A549 (cell line): ENCODE measurements around the gene SUV39H2. TPM values are rescaled to one million over a fixed set of nuclear protein-coding genes. Genes with fewer than 3 reads are reported as not detected.

Experiments
- ATAC-seq, 2 experiments: fragments of 200-7000 bp in 1 of 2; fragments of >200 bp in 1 of 2; cut with Nextera tagmentation in 1 of 2; cut with Tn5 transposase in 1 of 2; 3 replicates each; pipeline versions ENCODE4 v1.8.0 to v1.9.1; 2018 to 2020; ENCODE audit warnings: mild to moderate bottlenecking in 1 of 2, moderate library complexity in 1 of 2
- CTCF ChIA-PET: fragments of 300-600 bp; sonication (Branson Sonifier 250); formaldehyde crosslinking; extraction: SDS; loops from one replicate; lab custom pipeline; 2021; ENCODE audit warnings: antibody characterized with exemption, inconsistent platforms; lab: Yijun Ruan, JAX
- POLR2A ChIA-PET: fragments of 350-600 bp; formaldehyde crosslinking; extraction: SDS; loops from one replicate; lab custom pipeline; 2021; ENCODE audit warnings: antibody characterized with exemption, inconsistent platforms; lab: Yijun Ruan, JAX
- DNase-seq, 2 experiments: peaks; one replicate each; pipeline versions ENCODE4 v3.0.0 to v3.0.0-alpha.2; 2011 to 2016; ENCODE audit warnings: low read depth in 1 of 2, low spot score in 1 of 2
- FAIRE-seq: peaks from 2 replicates; lab custom pipeline; 2011; peaks lifted over from hg19 to GRCh38; lab: Jason Lieb, UNC
- H3K27ac ChIP-seq, 2 experiments: fragments of >200 bp; sonication (Bioruptor Twin); formaldehyde crosslinking; 3 replicates each; pipeline ENCODE4 v1.5.1; 2016 to 2017
- H3K4me1 ChIP-seq: fragments of >200 bp; sonication (Bioruptor Twin); formaldehyde crosslinking; 3 replicates; pipeline ENCODE4 v1.6.1; 2016
- H3K4me2 ChIP-seq: fragments of >200 bp; sonication (Bioruptor Twin); formaldehyde crosslinking; 3 replicates; pipeline ENCODE4 v1.6.1; 2016
- H3K4me3 ChIP-seq: fragments of >200 bp; sonication (Bioruptor Twin); formaldehyde crosslinking; 3 replicates; pipeline ENCODE4 v1.5.1; 2016
- H3K9me3 ChIP-seq: fragments of >200 bp; sonication (Bioruptor Twin); formaldehyde crosslinking; 3 replicates; pipeline ENCODE4 v1.6.1; 2016
- BHLHE40 ChIP-seq: IDR thresholded peaks from 2 replicates; pipeline ENCODE4 v1.6.1; 2012; ENCODE audit warnings: low read depth, low read length, inconsistent platforms
- CBX2 ChIP-seq: fragments of 200-600 bp; sonication (generic); IDR thresholded peaks from 2 replicates; pipeline ENCODE4 v1.6.1; 2016; ENCODE audit warnings: low read depth, mild to moderate bottlenecking, borderline replicate concordance
- CHD2 ChIP-seq: fragments of 150-350 bp; IDR thresholded peaks from 2 replicates; pipeline ENCODE4 v1.6.1; 2014; ENCODE audit warnings: low read length; ENCODE audit not compliant: partially characterized antibody
- CHD4 ChIP-seq: fragments of 200-600 bp; sonication (generic); IDR thresholded peaks from 2 replicates; pipeline ENCODE4 v1.6.1; 2016; ENCODE audit warnings: antibody characterized with exemption, mild to moderate bottlenecking, borderline replicate concordance
- EHMT2 ChIP-seq: fragments of 200-600 bp; sonication (generic); IDR thresholded peaks from 2 replicates; pipeline ENCODE4 v1.6.1; 2016; ENCODE audit warnings: antibody characterized with exemption, low read depth, mild to moderate bottlenecking, moderate library complexity
- FOXS1 ChIP-seq: fragments of 250-450 bp; sonication (Bioruptor Pico); IDR thresholded peaks from 2 replicates; pipeline ENCODE4 v1.5.0; 2020; ENCODE audit warnings: mild to moderate bottlenecking, moderate library complexity
- HDAC2 ChIP-seq: fragments of 200-600 bp; sonication (generic); IDR thresholded peaks from 2 replicates; pipeline ENCODE4 v1.6.1; 2016
- HOXB13 ChIP-seq: fragments of 250-450 bp; sonication (Bioruptor Pico); IDR thresholded peaks from 2 replicates; pipeline ENCODE4 v1.5.0; 2020; ENCODE audit warnings: low read depth, mild to moderate bottlenecking, moderate library complexity
- MAFK ChIP-seq: fragments of 450-650 bp; IDR thresholded peaks from 2 replicates; pipeline ENCODE4 v1.6.1; 2014; ENCODE audit not compliant: partially characterized antibody
- NFE2L2 ChIP-seq: fragments of 150-350 bp; conservative IDR thresholded peaks from 2 replicates; pipeline ENCODE4 v1.6.1; 2014; ENCODE audit warnings: low read length
- POLR2A ChIP-seq: IDR thresholded peaks from 2 replicates; pipeline ENCODE4 v1.6.1; 2012; ENCODE audit warnings: mild to moderate bottlenecking, low read length
- RFX5 ChIP-seq: fragments of 450-650 bp; IDR thresholded peaks from 2 replicates; pipeline ENCODE4 v1.7.1; 2014; ENCODE audit warnings: antibody characterized with exemption, mild to moderate bottlenecking, moderate library complexity
- SREBF2 ChIP-seq: fragments of 450-650 bp; IDR thresholded peaks from 2 replicates; pipeline ENCODE4 v1.6.1; 2014; ENCODE audit warnings: mild to moderate bottlenecking, moderate library complexity
- ZNF302 ChIP-seq: fragments of 250-450 bp; sonication (Bioruptor Pico); IDR thresholded peaks from 2 replicates; pipeline ENCODE4 v1.9.0; 2021; ENCODE audit warnings: inconsistent platforms, mild to moderate bottlenecking, moderate library complexity
- WGBS: methylation state at CpG from one replicate; pipeline ENCODE4 v1.1.6; 2017; ENCODE audit errors: missing lambda C conversion rate; 5-methylcytosine and 5-hydroxymethylcytosine counted together
- polyA plus RNA-seq, 4 experiments: library from polyadenylated mRNA; depleted of rRNA in 3 of 4; stranded (reverse); fragments of >200 nt; fragmentation: RNase III in 1 of 4; extraction: RNeasy Plus Mini Kit Qiagen cat#74134 plus additional on column Dnase treatment in 1 of 4; gene quantifications; 2 replicates in 3 of 4; 3 replicates in 1 of 4; pipeline ENCODE4 v1.2.3, GENCODE V29; 2011 to 2017
- TF ChIP-seq, protein P1 (sequence below): fragments of >200 bp; sonication (Bioruptor Twin); formaldehyde crosslinking; IDR thresholded peaks from 3 replicates; pipeline ENCODE4 v1.5.1; 2016
- TF ChIP-seq, protein P2 (sequence below): fragments of 250-450 bp; sonication (Bioruptor Pico); IDR thresholded peaks from 2 replicates; pipeline ENCODE4 v1.5.0; 2020; ENCODE audit warnings: low read depth, mild to moderate bottlenecking, moderate library complexity
- TF ChIP-seq, protein P3 (sequence below): IDR thresholded peaks from 2 replicates; pipeline ENCODE4 v1.6.1; 2012; ENCODE audit warnings: low read depth, borderline replicate concordance
- TF ChIP-seq, protein P4 (sequence below): fragments of >200 bp; sonication (Bioruptor Twin); formaldehyde crosslinking; IDR thresholded peaks from 3 replicates; pipeline ENCODE4 v1.6.1; 2016

Gene SUV39H2
- polyA plus RNA-seq, 2 of the 4 experiments (the other 2 are of a cell fraction) = 23.2 to 24.0 TPM

DNA sequence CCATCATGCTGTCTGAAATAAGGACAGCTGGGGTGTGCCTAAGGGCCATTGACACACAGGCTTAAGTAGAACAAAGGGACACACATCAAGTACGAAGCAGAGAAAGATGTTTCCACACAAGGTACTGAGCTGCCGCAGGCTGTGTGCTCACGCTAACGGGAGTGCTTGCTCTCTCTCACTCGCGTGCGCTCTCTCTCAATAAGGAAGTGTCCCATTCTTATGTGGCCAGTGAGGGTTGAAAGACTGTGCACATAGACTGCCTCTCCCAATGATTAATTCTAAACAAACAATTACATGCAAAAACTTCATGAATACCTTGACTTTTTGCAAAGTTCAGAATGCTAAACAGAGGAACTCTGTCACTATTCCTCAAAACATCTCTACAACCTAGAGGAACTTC is 45.3 kb downstream of the SUV39H2 start (continued):
- TF ChIP-seq, protein P1, sequence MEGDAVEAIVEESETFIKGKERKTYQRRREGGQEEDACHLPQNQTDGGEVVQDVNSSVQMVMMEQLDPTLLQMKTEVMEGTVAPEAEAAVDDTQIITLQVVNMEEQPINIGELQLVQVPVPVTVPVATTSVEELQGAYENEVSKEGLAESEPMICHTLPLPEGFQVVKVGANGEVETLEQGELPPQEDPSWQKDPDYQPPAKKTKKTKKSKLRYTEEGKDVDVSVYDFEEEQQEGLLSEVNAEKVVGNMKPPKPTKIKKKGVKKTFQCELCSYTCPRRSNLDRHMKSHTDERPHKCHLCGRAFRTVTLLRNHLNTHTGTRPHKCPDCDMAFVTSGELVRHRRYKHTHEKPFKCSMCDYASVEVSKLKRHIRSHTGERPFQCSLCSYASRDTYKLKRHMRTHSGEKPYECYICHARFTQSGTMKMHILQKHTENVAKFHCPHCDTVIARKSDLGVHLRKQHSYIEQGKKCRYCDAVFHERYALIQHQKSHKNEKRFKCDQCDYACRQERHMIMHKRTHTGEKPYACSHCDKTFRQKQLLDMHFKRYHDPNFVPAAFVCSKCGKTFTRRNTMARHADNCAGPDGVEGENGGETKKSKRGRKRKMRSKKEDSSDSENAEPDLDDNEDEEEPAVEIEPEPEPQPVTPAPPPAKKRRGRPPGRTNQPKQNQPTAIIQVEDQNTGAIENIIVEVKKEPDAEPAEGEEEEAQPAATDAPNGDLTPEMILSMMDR = no peak
- TF ChIP-seq RFX5 = no peak

DNA sequence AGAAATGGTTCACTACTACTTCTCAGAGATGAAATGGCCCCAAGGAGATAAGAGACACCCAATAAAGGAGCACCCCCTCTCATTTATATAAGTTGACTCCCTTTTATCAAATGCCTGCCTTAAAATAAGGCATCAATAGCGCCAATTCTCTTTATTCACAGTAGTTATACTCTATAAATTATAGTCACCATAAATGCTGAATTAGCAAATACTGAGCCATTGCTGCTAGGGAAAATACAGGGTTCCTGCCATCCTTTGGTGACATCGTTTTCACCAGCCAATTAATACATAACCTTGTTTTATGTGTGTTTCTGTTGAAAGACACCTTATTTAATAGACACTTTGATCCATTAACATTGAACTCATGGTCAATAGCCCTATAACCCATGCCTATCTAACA is 46.6 kb downstream of the SUV39H2 start:
- ChIA-PET POLR2A (no interaction called here), CTCF (no interaction called here)
- Histone ChIP-seq H3K4me2 (no peak overlapping the region), H3K4me3 (no peak overlapping the region), H3K4me1 (peaks cover 7% of the 10 kb centered on the region; the same call in 1 of the 3 replicates), H3K27ac (no peak overlapping the region), H3K9me3 (no peaks in the 10 kb centered on the region)
- no peak for DNase-seq
- no peak for FAIRE-seq
- TF ChIP-seq HOXB13 (no peak), NFE2L2 (no peak), MAFK (peak; percentile 94)
- TF ChIP-seq, protein P2, sequence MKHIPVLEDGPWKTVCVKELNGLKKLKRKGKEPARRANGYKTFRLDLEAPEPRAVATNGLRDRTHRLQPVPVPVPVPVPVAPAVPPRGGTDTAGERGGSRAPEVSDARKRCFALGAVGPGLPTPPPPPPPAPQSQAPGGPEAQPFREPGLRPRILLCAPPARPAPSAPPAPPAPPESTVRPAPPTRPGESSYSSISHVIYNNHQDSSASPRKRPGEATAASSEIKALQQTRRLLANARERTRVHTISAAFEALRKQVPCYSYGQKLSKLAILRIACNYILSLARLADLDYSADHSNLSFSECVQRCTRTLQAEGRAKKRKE (CRISPR knock-in tag) = no peak
- TF ChIP-seq, protein P3, sequence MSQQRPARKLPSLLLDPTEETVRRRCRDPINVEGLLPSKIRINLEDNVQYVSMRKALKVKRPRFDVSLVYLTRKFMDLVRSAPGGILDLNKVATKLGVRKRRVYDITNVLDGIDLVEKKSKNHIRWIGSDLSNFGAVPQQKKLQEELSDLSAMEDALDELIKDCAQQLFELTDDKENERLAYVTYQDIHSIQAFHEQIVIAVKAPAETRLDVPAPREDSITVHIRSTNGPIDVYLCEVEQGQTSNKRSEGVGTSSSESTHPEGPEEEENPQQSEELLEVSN = no peak
- WGBS = 93% methylated on average over 2 of the region's 2 CpGs
- ATAC-seq = no peak

DNA sequence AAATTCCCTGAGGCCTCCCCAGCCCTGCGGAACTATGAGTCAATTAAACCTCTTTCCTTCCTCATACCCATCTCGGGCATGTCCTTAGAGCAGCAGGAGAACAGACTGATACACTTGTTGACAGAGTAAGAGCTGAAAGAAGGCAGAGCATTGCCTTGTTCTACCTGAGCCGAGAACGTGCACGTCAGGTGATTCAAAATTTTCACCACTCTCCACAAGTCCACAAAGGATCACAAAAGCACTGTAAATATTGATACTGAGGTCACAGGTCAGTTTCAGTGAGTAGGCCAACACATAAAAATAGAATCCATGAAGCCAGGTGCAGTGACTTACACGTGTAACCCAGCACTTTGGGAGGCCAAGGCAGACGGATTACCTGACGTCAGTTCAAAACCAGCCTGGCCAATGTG is 47.4 kb downstream of the SUV39H2 start:
- no peaks in the 10 kb centered on the region for H3K9me3 ChIP-seq
- H3K4me2 ChIP-seq = no peak overlapping the region
- H3K4me1 ChIP-seq = peaks cover 7% of the 10 kb centered on the region; the same call in 1 of the 3 replicates
- FAIRE-seq (no peak), ATAC-seq (no peak), DNase-seq (no peak)
- 93% methylated on average over 8 of the region's 8 CpGs for WGBS
- no peak overlapping the region for H3K27ac ChIP-seq
- no peak for TF ChIP-seq CBX2
- no peak for TF ChIP-seq EHMT2
- no peak for TF ChIP-seq ZNF302 (CRISPR knock-in tag)
- TF ChIP-seq BHLHE40 = no peak
- no peak for TF ChIP-seq POLR2A
- TF ChIP-seq, protein P4, sequence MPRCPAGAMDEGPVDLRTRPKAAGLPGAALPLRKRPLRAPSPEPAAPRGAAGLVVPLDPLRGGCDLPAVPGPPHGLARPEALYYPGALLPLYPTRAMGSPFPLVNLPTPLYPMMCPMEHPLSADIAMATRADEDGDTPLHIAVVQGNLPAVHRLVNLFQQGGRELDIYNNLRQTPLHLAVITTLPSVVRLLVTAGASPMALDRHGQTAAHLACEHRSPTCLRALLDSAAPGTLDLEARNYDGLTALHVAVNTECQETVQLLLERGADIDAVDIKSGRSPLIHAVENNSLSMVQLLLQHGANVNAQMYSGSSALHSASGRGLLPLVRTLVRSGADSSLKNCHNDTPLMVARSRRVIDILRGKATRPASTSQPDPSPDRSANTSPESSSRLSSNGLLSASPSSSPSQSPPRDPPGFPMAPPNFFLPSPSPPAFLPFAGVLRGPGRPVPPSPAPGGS = no peak
- TF ChIP-seq FOXS1 (CRISPR knock-in tag) = no peak
- no peak for TF ChIP-seq HDAC2
- no peak for TF ChIP-seq CHD4
- no peak for TF ChIP-seq CHD2
- TF ChIP-seq HOXB13 = no peak
- no peak for TF ChIP-seq SREBF2
- ChIA-PET CTCF (no interaction called here), POLR2A (no interaction called here)
- no peak overlapping the region for H3K4me3 ChIP-seq
